Motor neuron (in vitro differentiated cells): Measurements from ENCODE around the gene PCLO. TPM values are rescaled to one million over a fixed set of nuclear protein-coding genes. Genes with fewer than 3 reads are reported as not detected.
"Not testable (repeated sequence)": the region's sequence is repeated elsewhere in the genome, so short reads cannot be mapped to it uniquely, and the experiment has no call there.

Source experiments
- ATAC-seq, 8 experiments: fragments of 200-7000 bp; cut with Tn5 transposase; replicated peaks in 6 of 8; 2 replicates each; pipeline ENCODE4 v1.8.0; 2021; ENCODE audit warnings: mild to moderate bottlenecking in 8 of 8, moderate library complexity in 8 of 8
- H3K27ac ChIP-seq, 2 donors: fragments of 250-450 bp; sonication (Bioruptor Pico); 2 replicates each; pipeline ENCODE4 v1.9.0; 2021; ENCODE audit warnings: antibody characterized with exemption in 2 of 2, mild to moderate bottlenecking in 2 of 2, moderate library complexity in 1 of 2
- H3K4me1 ChIP-seq, 2 donors: fragments of 250-450 bp; sonication (Bioruptor Pico); replicated peaks in 1 of 2; 2 replicates each; pipeline ENCODE4 v1.6.1; 2021; ENCODE audit warnings: antibody characterized with exemption in 2 of 2, mild to moderate bottlenecking in 2 of 2, moderate library complexity in 1 of 2
- H3K4me3 ChIP-seq, 5 donors: fragments of 250-450 bp; sonication (Bioruptor Pico); 2 replicates each; pipeline ENCODE4 v1.9.0; 2021; ENCODE audit warnings: antibody characterized with exemption in 5 of 5, mild to moderate bottlenecking in 5 of 5, moderate library complexity in 4 of 5
- WGBS, 10 experiments: fragments of 450-650 bp; shearing (Covaris generic); methylation state at CpG; one replicate each; pipeline ENCODE4 v1.0.0; 2022; 5-methylcytosine and 5-hydroxymethylcytosine counted together
- in situ Hi-C, 9 experiments: fragments of 400-800 bp; cut with MboI; loops; one replicate each; pipeline ENCODE4 v1.15.0; 2021; ENCODE audit warnings: low sequenced_read_pairs in 9 of 9, low pct_unique_long_range_greater_than_20kb in 2 of 9; ENCODE audit not compliant: unreplicated experiment in 9 of 9
- total RNA-seq, 8 experiments: library from RNA; unstranded; fragments of 300-600 nt; gene quantifications; 2 replicates each; pipeline versions ENCODE4 v1.2.3 to v1.2.4, GENCODE V29; 2022

PCLO gene
- total RNA-seq, 8 experiments from 2014 or later = 0.20 to 65.9 (median 20.3) TPM

DNA sequence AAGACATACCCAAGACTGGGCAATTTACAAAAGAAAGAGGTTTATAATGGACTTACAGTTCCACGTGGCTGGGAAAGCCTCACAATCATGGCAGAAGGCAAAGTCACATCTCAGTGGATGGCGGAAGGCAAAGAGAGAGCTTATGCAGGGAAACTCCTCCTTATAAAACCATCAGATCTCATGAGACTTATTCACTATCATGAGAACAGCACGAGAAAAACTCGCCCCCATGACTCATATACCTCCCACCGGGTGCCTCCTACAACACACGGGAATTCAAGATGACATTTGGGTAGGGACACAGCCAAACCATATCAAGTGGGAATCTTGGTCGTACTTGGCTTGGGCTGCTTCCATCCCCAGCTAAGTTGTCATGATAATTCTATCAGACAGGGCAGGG, 268.3 kb downstream of the PCLO start:
- H3K27ac ChIP-seq, H3K4me3 ChIP-seq, H3K4me1 ChIP-seq, ATAC-seq, in situ Hi-C loops: not testable (repeated sequence)
- 22 to 100% (median 84%) methylated on average over 1 to 7 of the region's 7 CpGs; no CpG with 5 or more reads in 4 of the 10 experiments for WGBS, 10 experiments

DNA sequence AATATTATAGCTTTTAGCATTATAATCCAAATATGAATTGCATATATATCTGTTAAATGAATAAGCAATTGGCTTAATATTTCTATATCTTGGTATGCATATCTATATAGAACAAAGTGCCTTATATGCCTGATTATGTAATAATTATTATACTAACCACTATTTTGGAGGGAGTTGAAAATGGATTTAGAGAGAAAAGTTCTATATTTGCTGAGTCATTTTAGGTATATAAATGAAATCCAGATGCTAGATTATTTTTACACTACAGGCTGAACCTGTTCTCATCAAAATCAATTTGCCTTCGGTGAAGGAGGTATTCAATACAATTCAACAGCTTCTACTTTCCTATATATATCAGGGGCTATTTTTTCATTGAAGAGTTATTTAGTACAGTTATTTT, 276.4 kb downstream of the PCLO start:
- H3K27ac ChIP-seq = no peak overlapping the region
- H3K4me3 ChIP-seq = no peak overlapping the region
- WGBS, 10 experiments = 0 to 91% (median 33%) methylated on average over 1 of the region's 1 CpG; no CpG with 5 or more reads in 3 of the 10 experiments
- H3K4me1 ChIP-seq = no peaks in the 10 kb centered on the region
- no peak for ATAC-seq
- in situ Hi-C loops = no loop called here

DNA sequence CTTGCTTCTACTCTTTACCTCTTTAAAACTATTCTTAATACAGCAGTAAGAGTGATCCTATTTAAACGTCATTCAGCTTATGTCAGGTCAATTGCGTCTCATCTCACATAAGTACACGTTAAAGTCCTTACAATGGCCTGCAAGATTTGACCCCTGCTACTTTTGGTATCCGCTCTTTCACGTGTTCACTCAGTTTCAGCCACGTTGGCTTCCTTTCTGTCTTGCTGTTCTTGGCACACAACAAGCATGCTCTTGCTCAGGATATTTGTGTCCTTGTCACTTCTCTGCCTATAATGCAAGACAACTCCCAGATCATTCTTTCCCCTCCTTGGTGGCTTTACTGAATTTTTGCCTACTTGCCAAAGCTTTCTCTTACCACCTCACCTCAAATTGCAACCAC, 296.8 kb downstream of the PCLO start:
- ATAC-seq = no peak
- no peak overlapping the region for H3K27ac ChIP-seq
- 8 to 97% (median 81%) methylated on average over 4 to 6 of the region's 6 CpGs; no CpG with 5 or more reads in 1 of the 10 experiments for WGBS, 10 experiments
- in situ Hi-C loops = no loop called here
- H3K4me3 ChIP-seq = no peak overlapping the region
- H3K4me1 ChIP-seq = no peaks in the 10 kb centered on the region

DNA sequence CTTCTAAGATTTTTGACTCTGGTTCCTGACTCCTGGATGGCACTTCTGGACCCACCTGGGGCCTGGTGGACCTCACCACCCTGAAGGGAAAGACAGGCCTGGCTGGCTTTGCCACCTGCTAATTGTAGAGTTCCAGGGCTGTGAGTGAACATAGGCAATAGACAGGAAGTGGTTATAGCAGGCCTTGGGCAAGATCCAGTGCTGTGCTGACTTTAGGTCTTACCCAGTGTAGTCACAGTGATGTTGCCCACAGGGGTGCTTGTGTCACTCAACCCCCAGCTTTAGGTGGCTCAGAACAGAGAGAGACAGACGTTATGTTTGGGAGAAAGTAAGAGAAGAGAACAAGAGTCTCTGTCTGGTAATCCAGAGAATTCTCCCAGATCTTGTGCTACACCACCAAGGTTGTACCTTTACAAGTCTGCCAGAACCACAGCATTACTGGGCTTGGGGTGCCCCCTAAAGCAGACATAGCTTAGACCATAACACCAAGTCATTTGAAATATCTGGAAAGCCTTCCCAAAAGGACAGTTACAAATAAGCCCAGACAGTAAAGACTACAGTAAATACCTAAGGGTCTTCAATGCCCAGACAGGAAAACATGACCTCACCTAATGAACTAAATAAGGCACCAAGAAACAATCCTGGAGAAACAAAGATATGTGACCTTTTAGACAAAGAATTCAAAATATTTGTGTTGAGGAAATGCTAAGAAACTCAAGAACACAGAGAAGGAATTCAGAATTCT, 303.4 kb downstream of the PCLO start:
- in situ Hi-C loops = no loop called here
- no peak overlapping the region for H3K27ac ChIP-seq
- no peak for ATAC-seq
- H3K4me1 ChIP-seq = no peaks in the 10 kb centered on the region
- 67 to 100% (median 86%) methylated on average over 1 of the region's 1 CpG; no CpG with 5 or more reads in 7 of the 10 experiments for WGBS, 10 experiments
- H3K4me3 ChIP-seq = no peak overlapping the region

DNA sequence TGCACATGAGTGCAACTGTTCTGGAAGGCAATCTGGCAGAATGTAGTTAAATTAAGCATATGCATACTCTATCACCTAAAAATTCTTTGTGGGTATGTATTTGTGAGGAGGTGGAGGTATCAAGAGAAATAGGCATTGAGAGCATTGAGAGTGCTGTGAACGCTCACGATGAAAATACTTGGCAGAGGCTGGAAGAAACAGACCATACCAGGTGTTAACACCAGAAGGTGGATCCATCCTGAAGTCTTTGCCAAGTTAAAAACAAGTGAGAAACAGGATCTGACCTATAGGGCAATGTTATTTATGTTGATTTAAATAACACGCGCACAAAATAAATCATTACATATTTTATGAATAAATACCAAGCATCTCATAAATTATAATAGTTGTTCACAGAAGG, 311.6 kb downstream of the PCLO start:
- Histone ChIP-seq H3K27ac (no peak overlapping the region), H3K4me3 (no peak overlapping the region), H3K4me1 (no peaks in the 10 kb centered on the region)
- ATAC-seq = peak in 1 of 8 experiments; percentile 68
- 15 to 92% (median 85%) methylated on average over 1 to 4 of the region's 4 CpGs; no CpG with 5 or more reads in 1 of the 10 experiments for WGBS, 10 experiments
- in situ Hi-C loops = no loop called here

DNA sequence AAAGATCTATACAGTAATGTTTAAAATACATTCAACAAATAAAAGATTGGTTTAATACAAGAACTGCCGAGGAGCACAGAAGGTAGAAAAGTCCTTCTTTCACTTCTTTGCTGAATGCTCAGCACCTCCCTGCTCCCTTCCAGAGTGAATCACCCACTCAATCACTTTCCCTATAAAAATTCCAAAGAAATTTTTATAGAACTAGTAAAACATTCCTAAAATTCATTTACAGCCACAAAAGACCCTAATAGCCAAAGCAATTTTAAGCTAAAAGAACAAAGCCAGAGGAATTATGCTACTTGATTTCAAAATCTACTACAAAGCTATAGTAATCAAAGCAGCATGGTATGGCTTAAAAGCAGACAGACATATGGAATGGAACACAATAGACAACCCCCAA, 320.9 kb downstream of the PCLO start:
- Histone ChIP-seq H3K4me3 (no peak overlapping the region), H3K27ac (no peak overlapping the region), H3K4me1 (peaks cover 0 to 2% of the 10 kb centered on the region in 2 donors)
- in situ Hi-C loops = no loop called here
- 29 to 100% (median 79%) methylated on average over 1 of the region's 1 CpG; no CpG with 5 or more reads in 2 of the 10 experiments for WGBS, 10 experiments
- no peak for ATAC-seq

DNA sequence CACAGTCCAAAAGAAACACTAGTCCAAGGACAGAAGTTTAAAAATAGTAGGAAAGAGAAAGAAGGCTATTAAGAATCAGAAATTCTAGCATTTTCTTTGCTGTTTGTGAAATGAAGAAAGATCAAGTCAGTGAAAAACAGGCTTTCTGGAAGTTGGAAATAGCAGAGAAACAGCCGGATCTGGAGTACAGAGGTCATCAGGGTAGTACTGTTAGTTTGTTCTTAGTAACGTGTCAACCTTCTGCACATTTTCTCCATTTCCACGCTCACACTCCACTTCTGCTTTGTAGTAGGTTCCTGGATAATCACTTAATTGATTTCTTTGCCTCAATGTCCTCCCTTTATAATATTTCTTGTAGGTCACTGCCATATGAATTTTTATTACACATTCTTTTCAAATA, 322.6 kb downstream of the PCLO start:
- no peak for ATAC-seq
- in situ Hi-C loops = no loop called here

DNA sequence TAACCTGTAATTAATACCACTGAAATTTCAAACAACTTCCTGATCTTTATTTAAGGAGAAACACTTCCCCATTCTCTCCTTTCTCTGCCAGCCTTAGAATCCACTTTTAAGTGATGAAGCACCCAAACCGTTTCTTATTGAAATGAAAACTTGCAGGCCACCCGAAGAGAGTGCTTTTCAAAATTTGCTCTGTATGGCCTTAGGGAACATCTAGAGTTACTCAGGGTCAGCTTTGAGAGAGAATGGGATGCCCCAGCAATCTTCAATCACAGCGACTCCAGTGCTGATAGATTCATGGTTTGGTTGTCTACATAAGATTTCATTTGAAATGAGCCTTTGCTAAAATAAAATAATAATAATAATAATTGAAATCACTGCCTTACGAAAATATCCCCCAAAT, 323.1 kb downstream of the PCLO start:
- WGBS, 10 experiments = 0 to 67% (median 27%) methylated on average over 2 to 4 of the region's 4 CpGs
- no peak for ATAC-seq
- H3K4me3 ChIP-seq = no peak overlapping the region
- in situ Hi-C loops = no loop called here
- H3K27ac ChIP-seq = no peak overlapping the region
- H3K4me1 ChIP-seq = peaks cover 0 to 2% of the 10 kb centered on the region in 2 donors

More for the DNA sequence above, 322.6 kb downstream of the PCLO start:
- Histone ChIP-seq H3K4me3 (no peak overlapping the region), H3K27ac (no peak overlapping the region), H3K4me1 (peaks cover 0 to 2% of the 10 kb centered on the region in 2 donors)
- WGBS, 10 experiments = 18 to 76% (median 49%) methylated on average over 2 to 3 of the region's 3 CpGs; no CpG with 5 or more reads in 1 of the 10 experiments

DNA sequence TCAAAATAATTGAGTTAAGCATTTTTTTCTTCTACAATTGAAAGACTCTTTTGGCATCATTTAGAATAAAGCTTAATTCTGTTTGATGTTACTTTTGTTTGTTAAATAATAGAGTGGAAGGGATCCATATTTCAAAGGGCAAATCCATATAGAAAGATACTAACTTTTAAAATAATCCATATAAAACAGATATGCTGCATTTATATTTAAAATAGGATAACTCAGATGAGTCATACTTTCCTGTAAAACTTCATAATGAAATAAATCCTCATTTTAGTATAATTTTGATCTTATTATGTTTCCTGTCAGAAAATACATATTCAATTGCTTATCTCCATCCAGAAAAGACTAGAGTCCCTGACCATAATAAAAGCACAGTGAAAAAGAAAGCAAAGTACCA, 323.6 kb downstream of the PCLO start:
- ATAC-seq = no peak
- peaks cover 0 to 2% of the 10 kb centered on the region in 2 donors for H3K4me1 ChIP-seq
- in situ Hi-C loops = no loop called here
- no peak overlapping the region for H3K27ac ChIP-seq
- H3K4me3 ChIP-seq = no peak overlapping the region

DNA sequence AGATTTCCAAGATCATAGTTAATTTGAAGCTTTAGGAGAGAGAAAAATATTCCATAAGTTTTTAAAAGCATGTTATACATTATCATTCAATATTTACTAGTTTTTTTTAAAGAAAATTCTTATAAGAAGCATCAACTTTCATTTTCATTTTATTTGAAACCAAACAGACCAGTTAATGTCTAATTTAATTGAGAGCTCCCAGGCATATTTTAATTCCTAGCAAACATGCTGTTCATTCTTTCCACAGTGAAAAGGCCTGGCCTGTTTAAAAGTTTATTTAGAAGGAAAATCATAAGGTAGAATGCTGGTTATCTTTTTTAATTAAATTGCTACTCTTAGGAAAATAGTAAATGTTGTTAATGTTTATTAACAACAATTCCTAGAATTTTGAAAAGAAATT, 324.4 kb downstream of the PCLO start:
- ATAC-seq = no peak
- H3K4me1 ChIP-seq = peaks cover 0 to 2% of the 10 kb centered on the region in 2 donors
- H3K27ac ChIP-seq = no peak overlapping the region
- in situ Hi-C loops = no loop called here
- H3K4me3 ChIP-seq = no peak overlapping the region

DNA sequence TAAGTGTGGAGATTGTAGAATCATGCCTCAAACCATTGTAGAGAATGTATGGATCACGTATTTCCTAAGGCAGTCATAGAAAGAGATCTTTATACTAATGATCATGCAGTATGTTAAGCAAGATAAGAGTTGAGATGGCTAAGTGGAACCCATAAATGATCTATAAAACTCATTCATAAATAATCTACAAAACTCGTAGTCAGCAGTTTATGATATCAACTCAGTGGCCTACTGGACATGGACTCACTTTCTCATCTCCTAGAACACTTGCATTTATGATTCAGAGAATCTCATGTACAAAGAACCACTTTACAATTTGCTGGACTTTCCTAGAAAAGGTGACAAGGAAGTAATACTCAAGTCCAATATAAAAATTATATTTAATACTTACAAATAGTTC, 339.6 kb downstream of the PCLO start:
- no peak for ATAC-seq
- WGBS, 10 experiments = 15 to 100% (median 92%) methylated on average over 1 to 2 of the region's 2 CpGs; no CpG with 5 or more reads in 2 of the 10 experiments
- Histone ChIP-seq H3K4me1 (peaks cover 3 to 4% of the 10 kb centered on the region in 2 donors), H3K4me3 (no peak overlapping the region), H3K27ac (no peak overlapping the region)
- in situ Hi-C loops = loop anchor here in 1 of 9 experiments (25.0 kb wide), 1 partner anchor 539 kb away; no protein-coding TSS in a partner anchor

DNA sequence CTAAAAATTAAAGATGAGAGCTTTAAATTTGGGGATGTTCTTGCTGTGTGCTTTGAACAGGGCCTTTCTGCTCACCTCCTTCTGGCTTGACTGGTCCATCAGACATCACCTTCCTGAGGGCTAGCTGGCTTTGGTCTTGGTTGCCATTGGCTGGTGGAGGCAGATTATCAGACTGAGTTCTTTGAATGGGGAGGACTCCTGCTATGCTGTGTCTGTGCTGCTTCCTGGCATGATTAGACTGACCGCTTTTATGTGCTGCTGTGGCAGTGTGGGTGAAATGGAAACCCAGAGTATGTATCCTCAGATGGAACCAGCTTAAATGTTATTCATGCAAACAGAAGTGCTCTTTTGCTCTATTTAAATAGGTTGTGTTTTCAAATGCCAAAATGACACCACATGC, 341.6 kb downstream of the PCLO start:
- Histone ChIP-seq H3K4me3 (no peak overlapping the region), H3K27ac (no peak overlapping the region), H3K4me1 (peaks cover 4 to 5% of the 10 kb centered on the region in 2 donors)
- 90 to 100% (median 100%) methylated on average over 1 of the region's 1 CpG; no CpG with 5 or more reads in 6 of the 10 experiments for WGBS, 10 experiments
- no peak for ATAC-seq
- in situ Hi-C loops = loop anchor here in 1 of 9 experiments (25.0 kb wide), 1 partner anchor 541 kb away; no protein-coding TSS in a partner anchor

DNA sequence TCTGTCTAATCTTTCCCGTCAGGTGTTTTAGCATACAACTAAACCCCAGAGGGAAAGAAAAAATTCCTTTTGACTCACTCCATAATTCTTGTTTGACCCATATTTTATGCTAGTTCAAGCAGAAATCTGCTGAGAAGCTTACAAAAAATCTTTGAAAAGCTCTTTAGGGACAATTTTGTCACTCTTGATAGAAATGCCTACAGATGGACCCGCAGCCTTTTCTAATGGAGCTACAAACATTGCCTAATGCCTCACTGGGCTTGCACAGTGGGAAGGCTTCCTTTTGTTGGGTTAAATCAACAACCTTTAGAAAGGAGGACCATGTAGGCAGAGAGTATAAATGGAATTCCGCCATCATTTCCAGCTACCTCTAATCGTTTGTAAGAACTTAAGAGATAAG, 344.5 kb downstream of the PCLO start:
- peak in 4 of 8 experiments; percentile 32 to 69 (median 61) for ATAC-seq
- Histone ChIP-seq H3K4me3 (no peak overlapping the region), H3K4me1 (peaks cover 4 to 5% of the 10 kb centered on the region in 2 donors), H3K27ac (no peak overlapping the region)
- in situ Hi-C loops = loop anchor here in 1 of 9 experiments (25.0 kb wide), 1 partner anchor 544 kb away; no protein-coding TSS in a partner anchor
- WGBS, 10 experiments = 0 to 83% (median 44%) methylated on average over 1 to 4 of the region's 4 CpGs

DNA sequence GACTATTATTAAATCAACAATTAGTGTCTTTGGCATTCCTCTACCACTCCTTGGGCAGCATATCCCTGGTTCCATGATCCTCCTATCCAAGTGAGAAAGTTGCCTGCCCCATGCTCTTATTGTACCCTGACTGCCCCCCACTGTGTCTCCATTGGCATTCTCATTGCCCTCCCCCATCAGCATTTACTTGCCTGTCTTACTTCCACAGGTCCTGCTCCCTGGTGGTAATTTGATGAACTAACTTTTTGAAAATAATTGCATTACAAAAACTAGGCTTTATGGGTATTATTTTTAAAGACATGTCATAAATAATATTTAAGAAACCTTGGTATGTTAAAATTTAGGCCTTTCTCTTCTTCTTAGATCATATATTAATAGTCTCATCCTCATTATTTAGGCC, 346.4 kb downstream of the PCLO start:
- Histone ChIP-seq H3K4me3 (no peak overlapping the region), H3K4me1 (peaks cover 4 to 5% of the 10 kb centered on the region in 2 donors), H3K27ac (no peak overlapping the region)
- in situ Hi-C loops = loop anchor here in 1 of 9 experiments (25.0 kb wide), 1 partner anchor 546 kb away; no protein-coding TSS in a partner anchor
- no peak for ATAC-seq
